Suprapubic skin (tissue), 4 donors: ENCODE results near the gene NRG3. TPM values are rescaled to one million over a fixed set of nuclear protein-coding genes. Genes with fewer than 3 reads are reported as not detected.

Experiments
- DNase-seq, 2 donors: peaks; one replicate each; pipeline ENCODE4 v3.0.0-alpha.2; 2019; ENCODE audit warnings: low spot score in 2 of 2
- H3K27ac ChIP-seq: fragments of 200-600 bp; sonication (generic); one replicate; pipeline ENCODE4 v1.5.1; 2019
- H3K27me3 ChIP-seq: fragments of 200-600 bp; sonication (generic); one replicate; pipeline ENCODE4 v1.5.1; 2019
- H3K36me3 ChIP-seq: fragments of 200-600 bp; sonication (generic); one replicate; pipeline ENCODE4 v1.5.1; 2019
- H3K4me1 ChIP-seq: fragments of 200-600 bp; sonication (generic); one replicate; pipeline ENCODE4 v1.5.1; 2019
- H3K4me3 ChIP-seq: fragments of 200-600 bp; sonication (generic); one replicate; pipeline ENCODE4 v1.5.1; 2019; ENCODE audit warnings: mild to moderate bottlenecking
- H3K9me3 ChIP-seq: fragments of 200-600 bp; sonication (generic); one replicate; pipeline ENCODE4 v1.5.1; 2019
- EP300 ChIP-seq: sonication (generic); formaldehyde crosslinking; IDR thresholded peaks from one replicate; pipeline ENCODE4 v1.6.1; 2017; ENCODE audit warnings: antibody characterized with exemption
- POLR2A ChIP-seq, 2 donors: fragments of 450-650 bp; IDR thresholded peaks; one replicate each; pipeline ENCODE4 v1.6.1; 2017; ENCODE audit warnings: antibody characterized with exemption in 2 of 2, mild to moderate bottlenecking in 2 of 2, moderate library complexity in 2 of 2
- POLR2AphosphoS5 ChIP-seq, 3 donors: sonication (generic); formaldehyde crosslinking; IDR thresholded peaks; one replicate each; pipeline ENCODE4 v1.6.1; 2017; ENCODE audit warnings: antibody characterized with exemption in 3 of 3
- WGBS: methylation state at CpG from one replicate; pipeline ENCODE4 v1.1.5; 2018; 5-methylcytosine and 5-hydroxymethylcytosine counted together
- total RNA-seq, 4 donors: library from RNA; depleted of rRNA; stranded (reverse); fragments of >200 nt; gene quantifications; one replicate each; pipeline ENCODE4 v1.1.0, GENCODE V29; 2016
- TF ChIP-seq, protein P1 (sequence below), 2 donors: fragments of 200-600 bp in 1 of 2; fragments of 450-650 bp in 1 of 2; sonication (generic) in 1 of 2; IDR thresholded peaks; one replicate each; pipeline ENCODE4 v1.5.1; 2016 to 2019; ENCODE audit warnings: antibody characterized with exemption in 2 of 2, mild to moderate bottlenecking in 1 of 2, moderate library complexity in 1 of 2

Gene NRG3
- total RNA-seq, 4 donors from 2014 or later, result 0.65 to 3.5 (median 1.3) TPM

DNA sequence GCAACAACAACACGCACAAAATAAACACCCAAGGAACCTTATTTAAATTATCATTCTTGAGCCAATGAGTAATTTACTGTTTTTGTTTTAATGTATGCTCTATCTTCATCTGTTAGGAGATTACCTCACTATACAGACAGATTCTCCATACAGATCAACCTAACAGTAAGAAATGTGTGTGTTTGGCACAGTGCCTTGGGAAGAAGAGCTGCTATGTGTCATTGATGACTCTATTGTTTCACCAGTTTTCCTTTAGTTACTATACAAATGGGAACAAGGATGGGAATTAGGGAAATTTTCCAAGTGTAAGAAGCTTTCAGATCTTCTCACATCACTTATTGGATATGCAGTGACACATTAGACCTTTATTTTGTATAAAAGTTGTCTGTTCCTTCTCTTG, 640.3 kb downstream of the NRG3 start:
- Histone ChIP-seq H3K9me3 (no peaks in the 10 kb centered on the region), H3K4me1 (no peaks in the 10 kb centered on the region), H3K27ac (no peak overlapping the region), H3K4me3 (no peak overlapping the region), H3K36me3 (no peaks in the 10 kb centered on the region), H3K27me3 (no peaks in the 10 kb centered on the region)
- TF ChIP-seq POLR2A (IDR thresholded peaks at IDR 0.05) (no peak), EP300 (no peak), POLR2AphosphoS5 (IDR thresholded peaks at IDR 0.05) (no peak)
- TF ChIP-seq, protein P1, sequence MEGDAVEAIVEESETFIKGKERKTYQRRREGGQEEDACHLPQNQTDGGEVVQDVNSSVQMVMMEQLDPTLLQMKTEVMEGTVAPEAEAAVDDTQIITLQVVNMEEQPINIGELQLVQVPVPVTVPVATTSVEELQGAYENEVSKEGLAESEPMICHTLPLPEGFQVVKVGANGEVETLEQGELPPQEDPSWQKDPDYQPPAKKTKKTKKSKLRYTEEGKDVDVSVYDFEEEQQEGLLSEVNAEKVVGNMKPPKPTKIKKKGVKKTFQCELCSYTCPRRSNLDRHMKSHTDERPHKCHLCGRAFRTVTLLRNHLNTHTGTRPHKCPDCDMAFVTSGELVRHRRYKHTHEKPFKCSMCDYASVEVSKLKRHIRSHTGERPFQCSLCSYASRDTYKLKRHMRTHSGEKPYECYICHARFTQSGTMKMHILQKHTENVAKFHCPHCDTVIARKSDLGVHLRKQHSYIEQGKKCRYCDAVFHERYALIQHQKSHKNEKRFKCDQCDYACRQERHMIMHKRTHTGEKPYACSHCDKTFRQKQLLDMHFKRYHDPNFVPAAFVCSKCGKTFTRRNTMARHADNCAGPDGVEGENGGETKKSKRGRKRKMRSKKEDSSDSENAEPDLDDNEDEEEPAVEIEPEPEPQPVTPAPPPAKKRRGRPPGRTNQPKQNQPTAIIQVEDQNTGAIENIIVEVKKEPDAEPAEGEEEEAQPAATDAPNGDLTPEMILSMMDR (IDR thresholded peaks at IDR 0.05), result no peak
- DNase-seq, result no peak
- WGBS, result 76% methylated on average over 1 of the region's 1 CpG

DNA sequence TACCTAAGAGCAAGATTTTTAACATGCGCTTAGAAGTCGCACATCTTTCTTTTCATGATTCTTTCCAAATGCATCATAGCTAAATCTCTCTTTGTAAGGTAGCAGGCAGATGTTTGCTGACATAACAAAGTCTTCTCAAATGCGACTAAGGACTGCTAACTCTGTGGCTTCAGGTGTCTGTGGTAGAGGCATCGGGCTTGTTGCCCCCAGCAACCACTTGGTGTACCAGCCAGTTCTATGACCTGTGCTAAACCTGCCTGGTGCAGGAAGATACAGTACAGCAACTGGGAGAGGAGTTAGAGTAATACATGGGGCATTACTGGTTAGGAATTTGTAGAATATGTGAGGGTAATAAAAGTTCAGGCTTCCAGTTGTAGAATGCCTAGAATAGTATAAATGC, 654.1 kb downstream of the NRG3 start:
- Histone ChIP-seq H3K4me1 (no peaks in the 10 kb centered on the region), H3K9me3 (no peaks in the 10 kb centered on the region), H3K4me3 (no peak overlapping the region), H3K27ac (no peak overlapping the region), H3K36me3 (no peaks in the 10 kb centered on the region), H3K27me3 (no peaks in the 10 kb centered on the region)
- WGBS, result 79% methylated on average over 4 of the region's 4 CpGs
- no peak for DNase-seq
- TF ChIP-seq EP300 (no peak), POLR2AphosphoS5 (IDR thresholded peaks at IDR 0.05) (no peak), POLR2A (IDR thresholded peaks at IDR 0.05) (no peak)
- TF ChIP-seq, protein P1 (IDR thresholded peaks at IDR 0.05), result no peak

DNA sequence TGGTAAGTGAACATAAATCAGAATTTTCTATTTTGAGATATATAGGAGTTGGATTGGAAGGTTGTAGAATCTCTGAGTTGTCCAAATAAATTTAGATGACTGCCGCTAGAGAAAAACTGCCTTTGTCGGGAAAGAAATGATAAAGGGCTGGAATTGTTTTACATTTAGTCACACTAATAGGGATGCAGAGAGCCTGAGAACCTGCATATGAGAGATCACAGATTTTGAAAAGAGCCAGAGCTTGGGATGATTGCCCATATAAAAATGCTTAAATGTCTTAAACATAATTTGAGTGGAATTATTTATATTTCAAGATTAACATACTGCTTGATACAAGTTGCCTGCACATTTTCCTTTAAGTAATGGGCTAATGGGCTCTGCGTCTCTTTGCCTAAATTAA, 660.5 kb downstream of the NRG3 start:
- TF ChIP-seq POLR2AphosphoS5 (IDR thresholded peaks at IDR 0.05) (no peak), EP300 (no peak), POLR2A (IDR thresholded peaks at IDR 0.05) (no peak)
- TF ChIP-seq, protein P1 (IDR thresholded peaks at IDR 0.05), result no peak
- no peaks in the 10 kb centered on the region for H3K27me3 ChIP-seq
- no peak overlapping the region for H3K4me3 ChIP-seq
- no peak overlapping the region for H3K27ac ChIP-seq
- no peak for DNase-seq
- no peaks in the 10 kb centered on the region for H3K9me3 ChIP-seq
- no peaks in the 10 kb centered on the region for H3K36me3 ChIP-seq
- H3K4me1 ChIP-seq, result no peaks in the 10 kb centered on the region
- 89% methylated on average over 3 of the region's 3 CpGs for WGBS

DNA sequence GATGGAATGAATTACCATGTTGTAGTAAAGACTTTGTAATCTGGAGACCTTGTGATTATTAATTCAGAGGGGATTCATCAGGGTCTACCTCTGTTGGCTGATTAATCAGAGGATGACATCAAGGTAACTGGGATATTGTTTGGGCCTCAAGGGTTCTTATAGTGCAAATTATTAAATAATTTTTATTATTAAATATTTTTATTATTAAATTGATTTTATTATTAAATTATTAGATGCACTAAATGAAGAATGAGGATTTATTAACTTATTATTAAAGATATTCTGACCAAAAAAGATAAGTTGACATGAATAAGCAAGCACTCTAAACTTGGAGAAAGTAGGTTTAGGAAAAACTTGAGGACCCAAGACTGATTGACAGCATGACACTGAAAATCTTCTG, 661.7 kb downstream of the NRG3 start:
- Histone ChIP-seq H3K27me3 (no peaks in the 10 kb centered on the region), H3K27ac (no peak overlapping the region)

DNA sequence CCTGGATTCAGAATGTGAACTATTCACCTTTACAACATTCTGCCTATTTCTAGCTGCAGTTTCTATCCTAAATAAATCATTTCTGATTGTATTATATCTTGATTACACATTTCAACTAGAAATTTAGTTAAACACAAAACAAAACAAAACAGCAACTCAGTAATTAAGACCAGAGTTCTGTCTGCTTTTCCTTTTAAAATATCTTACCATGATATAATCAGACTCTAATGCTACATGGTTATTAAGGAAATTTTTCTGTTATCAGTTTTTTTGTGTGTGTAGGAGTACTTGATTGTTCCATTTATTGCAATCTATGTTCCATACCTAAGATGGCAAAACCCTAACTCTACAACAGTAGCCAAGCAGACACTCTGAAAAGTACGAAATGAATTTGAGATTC, 663.3 kb downstream of the NRG3 start:
- no peak for TF ChIP-seq EP300
- TF ChIP-seq POLR2A (IDR thresholded peaks at IDR 0.05), result no peak
- no peak for TF ChIP-seq POLR2AphosphoS5 (IDR thresholded peaks at IDR 0.05)
- TF ChIP-seq, protein P1 (IDR thresholded peaks at IDR 0.05), result no peak
- Histone ChIP-seq H3K9me3 (no peaks in the 10 kb centered on the region), H3K27me3 (no peaks in the 10 kb centered on the region), H3K36me3 (no peaks in the 10 kb centered on the region), H3K4me1 (no peaks in the 10 kb centered on the region), H3K4me3 (no peak overlapping the region), H3K27ac (no peak overlapping the region)
- 65% methylated on average over 1 of the region's 1 CpG for WGBS
- no peak for DNase-seq

More for the DNA sequence above, 661.7 kb downstream of the NRG3 start:
- H3K36me3 ChIP-seq, result no peaks in the 10 kb centered on the region
- no peaks in the 10 kb centered on the region for H3K9me3 ChIP-seq
- H3K4me3 ChIP-seq, result no peak overlapping the region
- no peaks in the 10 kb centered on the region for H3K4me1 ChIP-seq
- no peak for DNase-seq
- TF ChIP-seq, protein P1 (IDR thresholded peaks at IDR 0.05), result no peak
- TF ChIP-seq POLR2AphosphoS5 (IDR thresholded peaks at IDR 0.05) (no peak), EP300 (no peak), POLR2A (IDR thresholded peaks at IDR 0.05) (no peak)
